Spleen (tissue), 7 donors: ENCODE measurements around the gene KANSL1.

Source experiments
- CTCF ChIP-seq, 11 experiments: fragments of 200-600 bp in 7 of 11; fragments of 450-650 bp in 4 of 11; sonication (generic) in 4 of 11; IDR thresholded peaks in 8 of 11; conservative IDR thresholded peaks in 3 of 11; 1 replicate in 7 of 11; 2 replicates in 4 of 11; pipeline versions ENCODE4 v1.4.0 to v1.8.0; 2016 to 2021; ENCODE audit warnings: antibody characterized with exemption in 11 of 11, inconsistent platforms in 4 of 11, mild to moderate bottlenecking in 1 of 11
- POLR2A ChIP-seq, 3 donors: fragments of 450-650 bp; IDR thresholded peaks; one replicate each; pipeline ENCODE4 v1.5.1; 2017; ENCODE audit warnings: antibody characterized with exemption in 3 of 3, mild to moderate bottlenecking in 1 of 3
- donor health status: DM: no; HTN: no; CAD: no; lungs with moderate emphysema.
- donor health status: DM: no; HTN: no; CAD: no.
- donor health status: DM: no; HTN: no; CAD: no.

DNA sequence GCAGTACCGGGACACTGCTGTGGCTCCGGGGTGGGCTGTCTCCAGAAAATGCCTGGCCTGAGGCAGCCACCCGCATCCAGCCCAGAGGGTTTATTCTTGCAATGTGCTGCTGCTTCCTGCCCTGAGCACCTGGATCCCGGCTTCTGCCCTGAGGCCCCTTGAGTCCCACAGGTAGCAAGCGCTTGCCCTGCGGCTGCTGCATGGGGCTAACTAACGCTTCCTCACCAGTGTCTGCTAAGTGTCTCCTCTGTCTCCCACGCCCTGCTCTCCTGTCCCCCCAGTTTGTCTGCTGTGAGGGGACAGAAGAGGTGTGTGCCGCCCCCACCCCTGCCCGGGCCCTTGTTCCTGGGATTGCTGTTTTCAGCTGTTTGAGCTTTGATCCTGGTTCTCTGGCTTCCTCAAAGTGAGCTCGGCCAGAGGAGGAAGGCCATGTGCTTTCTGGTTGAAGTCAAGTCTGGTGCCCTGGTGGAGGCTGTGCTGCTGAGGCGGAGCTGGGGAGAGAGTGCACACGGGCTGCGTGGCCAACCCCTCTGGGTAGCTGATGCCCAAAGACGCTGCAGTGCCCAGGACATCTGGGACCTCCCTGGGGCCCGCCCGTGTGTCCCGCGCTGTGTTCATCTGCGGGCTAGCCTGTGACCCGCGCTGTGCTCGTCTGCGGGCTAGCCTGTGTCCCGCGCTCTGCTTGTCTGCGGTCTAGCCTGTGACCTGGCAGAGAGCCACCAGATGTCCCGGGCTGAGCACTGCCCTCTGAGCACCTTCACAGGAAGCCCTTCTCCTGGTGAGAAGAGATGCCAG is 181.3 kb downstream of the KANSL1 start:
- TF ChIP-seq CTCF (IDR thresholded peaks at IDR 0.05 in 8 of 11, conservative IDR thresholded peaks at IDR 0.05 in 3 of 11), result no peak
- no peak for TF ChIP-seq POLR2A (IDR thresholded peaks at IDR 0.05)
